SK-N-SH treated with all-trans-retinoic acid at 6 μM for 48 hours (cell line): Measurements from ENCODE around the gene SMAD3.

ENCODE experiments used
- ARNTL ChIP-seq: fragments of 450-650 bp; formaldehyde crosslinking; IDR thresholded peaks from 2 replicates; pipeline ENCODE4 v1.5.0; 2020; ENCODE audit warnings: low read depth, mild to moderate bottlenecking, moderate library complexity, borderline replicate concordance
- BACH2 ChIP-seq: fragments of 250-450 bp; sonication (Bioruptor Pico); IDR thresholded peaks from 2 replicates; pipeline ENCODE4 v1.9.0; 2021; ENCODE audit warnings: mild to moderate bottlenecking, borderline replicate concordance
- CREB5 ChIP-seq: fragments of 250-450 bp; sonication (Bioruptor Pico); IDR thresholded peaks from 2 replicates; pipeline ENCODE4 v1.5.1; 2020; ENCODE audit warnings: low read depth, mild to moderate bottlenecking, moderate library complexity
- ESRRG ChIP-seq: fragments of 250-450 bp; sonication (Bioruptor Pico); IDR thresholded peaks from 2 replicates; pipeline ENCODE4 v1.6.1; 2021; ENCODE audit warnings: mild to moderate bottlenecking
- PATZ1 ChIP-seq: fragments of 250-450 bp; sonication (Bioruptor Pico); IDR thresholded peaks from 2 replicates; pipeline ENCODE4 v1.8.0; 2020; ENCODE audit warnings: mild to moderate bottlenecking, moderate library complexity, borderline replicate concordance
- RARB ChIP-seq: fragments of 250-450 bp; sonication (Bioruptor Pico); IDR thresholded peaks from 2 replicates; pipeline ENCODE4 v1.8.0; 2021; ENCODE audit warnings: mild to moderate bottlenecking, moderate library complexity
- TOX ChIP-seq: fragments of 250-450 bp; sonication (Bioruptor Pico); IDR thresholded peaks from 2 replicates; pipeline ENCODE4 v1.8.0; 2021; ENCODE audit warnings: mild to moderate bottlenecking, moderate library complexity, borderline replicate concordance
- ZFP3 ChIP-seq: fragments of 250-450 bp; sonication (Bioruptor Pico); IDR thresholded peaks from 2 replicates; pipeline ENCODE4 v1.5.0; 2020; ENCODE audit warnings: mild to moderate bottlenecking, moderate library complexity
- ZFP30 ChIP-seq: fragments of 450-650 bp; formaldehyde crosslinking; IDR thresholded peaks from 2 replicates; pipeline ENCODE4 v1.5.0; 2022; ENCODE audit warnings: mild to moderate bottlenecking, moderate library complexity
- ZNF8 ChIP-seq: fragments of 450-650 bp; formaldehyde crosslinking; IDR thresholded peaks from 2 replicates; pipeline ENCODE4 v1.5.0; 2020; ENCODE audit warnings: mild to moderate bottlenecking, moderate library complexity

DNA sequence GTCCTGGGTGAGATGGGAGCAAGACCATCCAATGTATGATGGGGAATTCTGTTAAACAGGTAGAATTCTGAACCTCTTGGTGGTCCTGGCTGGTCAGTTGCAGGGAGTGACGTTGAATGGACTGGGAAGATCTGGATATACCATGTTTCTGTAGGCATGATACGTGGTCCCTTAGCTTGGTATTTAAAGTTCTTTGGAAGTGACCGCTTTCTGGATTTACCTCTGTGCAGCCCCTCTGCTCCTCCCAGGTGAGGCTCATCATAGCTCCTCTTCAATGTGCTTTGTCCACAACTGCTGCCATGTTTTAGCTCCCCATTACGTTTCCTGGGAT lies 37.2 kb downstream of the SMAD3 start:
- TF ChIP-seq ZFP30 (CRISPR knock-in tag) (no peak), ARNTL (CRISPR knock-in tag) (no peak), BACH2 (no peak), TOX (CRISPR knock-in tag) (no peak), ZFP3 (CRISPR knock-in tag) (no peak), RARB (CRISPR knock-in tag) (no peak), ESRRG (no peak), CREB5 (CRISPR knock-in tag) (no peak), PATZ1 (CRISPR knock-in tag) (no peak), ZNF8 (no peak)
